ENCODE data around the gene TMEM132A. TPM values are rescaled to one million over a fixed set of nuclear protein-coding genes. Genes with fewer than 3 reads are reported as not detected.

TMEM132A gene
- total and polyA plus RNA-seq, 2 of the 13 experiments (the other 11 are each of a cell fraction or from before 2014, with no cell fraction given), result 11.1 to 32.9 TPM

- TF ChIP-seq NFRKB (IDR thresholded peaks at IDR 0.05) (no peak), NR3C1 (CRISPR knock-in tag; IDR thresholded peaks at IDR 0.05) (no peak), MIER2 (CRISPR knock-in tag; IDR thresholded peaks at IDR 0.05) (0 out of 2 replicates have a peak, but pooled peaks have one; percentile 32), ZNF563 (CRISPR knock-in tag; IDR thresholded peaks at IDR 0.05) (0 out of 2 replicates have a peak, but pooled peaks have one; percentile 52), MAF1 (CRISPR knock-in tag; IDR thresholded peaks at IDR 0.05; ENCODE audit: borderline replicate concordance) (no peak), ETV6 (CRISPR knock-in tag; conservative IDR thresholded peaks at IDR 0.05) (peak; percentile 76), ZNF788 (CRISPR knock-in tag; IDR thresholded peaks at IDR 0.05; ENCODE audit: borderline replicate concordance) (peak; percentile 94; the same call in 1 of the 2 replicates), ZIK1 (CRISPR knock-in tag; IDR thresholded peaks at IDR 0.05; ENCODE audit: borderline replicate concordance, low read depth) (no peak), MYC (CRISPR knock-in tag; IDR thresholded peaks at IDR 0.05; ENCODE audit: borderline replicate concordance) (peak; percentile 97), ZNF441 (CRISPR knock-in tag; IDR thresholded peaks at IDR 0.05; ENCODE audit: borderline replicate concordance) (no peak), ZNF343 (CRISPR knock-in tag; IDR thresholded peaks at IDR 0.05) (no peak), BRD4 (CRISPR knock-in tag; IDR thresholded peaks at IDR 0.05) (no peak; the same call in 1 of the 2 replicates), ZNF607 (CRISPR knock-in tag; IDR thresholded peaks at IDR 0.05; ENCODE audit: borderline replicate concordance) (peak; percentile 77; the same call in 1 of the 2 replicates), PCBP1 (IDR thresholded peaks at IDR 0.05; ENCODE audit: borderline replicate concordance, low read depth, low read length) (0 out of 2 replicates have a peak, but pooled peaks have one; percentile 79), ZNF775 (CRISPR knock-in tag; IDR thresholded peaks at IDR 0.05; ENCODE audit: borderline replicate concordance) (no peak), RNF219 (CRISPR knock-in tag; IDR thresholded peaks at IDR 0.05) (no peak), EP300 (IDR thresholded peaks at IDR 0.05; ENCODE audit: low read depth in 2 of 2, low read length in 2 of 2) (no peak), EP300 (CRISPR knock-in tag; IDR thresholded peaks at IDR 0.05; ENCODE audit: borderline replicate concordance) (no peak; the same call in 1 of the 2 replicates), POLR2A (IDR thresholded peaks at IDR 0.05; ENCODE audit: insufficient read depth in 1 of 2, low read depth in 2 of 2, low read length in 2 of 2) (peak in 1 of 2 experiments; percentile 44; a peak in 1 of 4 replicates), ZFY (CRISPR knock-in tag; IDR thresholded peaks at IDR 0.05) (peak; percentile 56), SP5 (CRISPR knock-in tag; IDR thresholded peaks at IDR 0.05; ENCODE audit: borderline replicate concordance, low read depth) (0 out of 2 replicates have a peak, but pooled peaks have one; percentile 20), ZNF720 (CRISPR knock-in tag; IDR thresholded peaks at IDR 0.05) (no peak), NR2F6 (IDR thresholded peaks at IDR 0.05) (no peak), NR2F6 (CRISPR knock-in tag; IDR thresholded peaks at IDR 0.05) (no peak; the same call in 1 of the 2 replicates), SRF (IDR thresholded peaks at IDR 0.05; ENCODE audit: low read depth, low read length) (no peak)
- TF ChIP-seq, protein P1, sequence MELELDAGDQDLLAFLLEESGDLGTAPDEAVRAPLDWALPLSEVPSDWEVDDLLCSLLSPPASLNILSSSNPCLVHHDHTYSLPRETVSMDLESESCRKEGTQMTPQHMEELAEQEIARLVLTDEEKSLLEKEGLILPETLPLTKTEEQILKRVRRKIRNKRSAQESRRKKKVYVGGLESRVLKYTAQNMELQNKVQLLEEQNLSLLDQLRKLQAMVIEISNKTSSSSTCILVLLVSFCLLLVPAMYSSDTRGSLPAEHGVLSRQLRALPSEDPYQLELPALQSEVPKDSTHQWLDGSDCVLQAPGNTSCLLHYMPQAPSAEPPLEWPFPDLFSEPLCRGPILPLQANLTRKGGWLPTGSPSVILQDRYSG (CRISPR knock-in tag; IDR thresholded peaks at IDR 0.05), result no peak
- TF ChIP-seq, protein P2, sequence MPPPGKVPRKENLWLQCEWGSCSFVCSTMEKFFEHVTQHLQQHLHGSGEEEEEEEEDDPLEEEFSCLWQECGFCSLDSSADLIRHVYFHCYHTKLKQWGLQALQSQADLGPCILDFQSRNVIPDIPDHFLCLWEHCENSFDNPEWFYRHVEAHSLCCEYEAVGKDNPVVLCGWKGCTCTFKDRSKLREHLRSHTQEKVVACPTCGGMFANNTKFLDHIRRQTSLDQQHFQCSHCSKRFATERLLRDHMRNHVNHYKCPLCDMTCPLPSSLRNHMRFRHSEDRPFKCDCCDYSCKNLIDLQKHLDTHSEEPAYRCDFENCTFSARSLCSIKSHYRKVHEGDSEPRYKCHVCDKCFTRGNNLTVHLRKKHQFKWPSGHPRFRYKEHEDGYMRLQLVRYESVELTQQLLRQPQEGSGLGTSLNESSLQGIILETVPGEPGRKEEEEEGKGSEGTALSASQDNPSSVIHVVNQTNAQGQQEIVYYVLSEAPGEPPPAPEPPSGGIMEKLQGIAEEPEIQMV (CRISPR knock-in tag; IDR thresholded peaks at IDR 0.05; ENCODE audit: low read depth), result no peak
Measured at GRCh38 chr11:60924110-60924905, at the start of gene TMEM132A (continued).
